ENCODE measurements around the gene TRAPPC4. TPM values are rescaled to one million over a fixed set of nuclear protein-coding genes. Genes with fewer than 3 reads are reported as not detected.

The TRAPPC4 gene
- total and polyA plus RNA-seq, 2 experiments from 2014 or later: 90.6 to 210 TPM

DNA sequence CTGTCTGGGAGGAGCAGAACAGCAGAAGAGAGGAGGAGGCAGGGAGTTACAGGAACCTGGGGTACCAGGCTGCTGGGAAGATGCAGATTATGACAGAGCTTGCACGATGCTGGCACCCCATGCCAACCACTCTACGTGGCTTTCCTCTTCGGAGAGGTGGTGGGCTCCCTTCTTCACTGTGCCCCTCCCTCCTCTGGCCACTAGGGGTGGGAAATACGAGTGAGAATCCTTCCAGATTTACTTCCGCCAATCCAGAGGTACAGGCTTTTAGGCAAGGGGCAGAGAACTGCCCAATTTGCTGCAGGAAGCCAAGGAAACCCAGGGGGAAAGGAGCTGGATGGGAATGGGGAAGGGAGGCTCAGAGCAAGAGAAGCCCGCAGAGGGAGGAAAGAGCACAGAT is 26.1 kb downstream of the TRAPPC4 start:
- Histone ChIP-seq H3K4me1 (ENCODE audit: insufficient read depth) (no peaks in the 10 kb centered on the region), H3K4me3 (no peak overlapping the region), H3K27me3 (replicated peaks; ENCODE audit: insufficient read depth) (no peaks in the 10 kb centered on the region), H3K9ac (no peak overlapping the region), H3K36me3 (ENCODE audit: low read depth) (peaks cover 16% of the 10 kb centered on the region), H3K4me2 (ENCODE audit: unreplicated experiment) (no peak overlapping the region), H3K79me2 (ENCODE audit: insufficient read depth) (no peaks in the 10 kb centered on the region), H3F3A (ENCODE audit: insufficient read depth) (peaks cover 25% of the 10 kb centered on the region; the same call in 1 of the 2 replicates), H2AFZ (no peak overlapping the region), H3K9me3 (ENCODE audit: low read depth) (no peaks in the 10 kb centered on the region), H4K20me1 (ENCODE audit: insufficient read depth) (no peaks in the 10 kb centered on the region), H3K9me2 (ENCODE audit: insufficient read depth) (no peaks in the 10 kb centered on the region), H3K27ac (no peak overlapping the region)
- DNase-seq: no peak
- 70 to 71% methylated on average over 5 to 6 of the region's 6 CpGs for whole genome bisulfite sequencing, 2 experiments (ENCODE audit: low coverage in 1 of 2, low lambda C conversion rate in 2 of 2, missing lambda C conversion rate in 2 of 2)
- in situ Hi-C loops (cut with MboI): no loop called here
- no peak for TF ChIP-seq EZH2 (IDR thresholded peaks at IDR 0.05; ENCODE audit: insufficient read depth, poor library complexity, severe bottlenecking)
- no peak for TF ChIP-seq EZH2phosphoT487 (IDR thresholded peaks at IDR 0.05; ENCODE audit: insufficient read depth, low read depth)

DNA sequence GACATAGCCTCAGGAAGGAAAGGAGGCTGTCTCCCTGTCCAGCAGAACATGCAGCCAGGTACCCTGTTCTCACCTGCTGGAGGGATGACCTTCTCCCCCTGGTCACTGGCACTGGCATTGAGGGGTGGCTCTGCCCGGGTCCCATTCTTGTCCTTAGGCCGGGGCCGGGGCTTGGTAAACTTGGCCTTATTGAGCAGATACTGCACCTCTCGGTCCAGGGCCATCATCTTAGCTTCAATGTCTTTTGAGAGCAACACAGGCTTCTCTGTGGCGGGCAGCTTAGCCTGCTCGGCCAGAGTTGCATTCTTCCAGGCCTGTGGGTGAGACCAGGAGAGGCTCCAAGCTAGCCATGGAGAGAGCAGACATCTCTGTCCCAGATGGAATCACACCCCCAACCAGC is 27.9 kb downstream of the TRAPPC4 start:
- no peaks in the 10 kb centered on the region for H4K20me1 ChIP-seq (ENCODE audit: insufficient read depth)
- no peaks in the 10 kb centered on the region for H3K9me2 ChIP-seq (ENCODE audit: insufficient read depth)
- no peak for TF ChIP-seq EZH2 (IDR thresholded peaks at IDR 0.05; ENCODE audit: insufficient read depth, poor library complexity, severe bottlenecking)
- TF ChIP-seq EZH2phosphoT487 (IDR thresholded peaks at IDR 0.05; ENCODE audit: insufficient read depth, low read depth): no peak
- no peak overlapping the region for H2AFZ ChIP-seq
- peaks cover 25% of the 10 kb centered on the region; the same call in 1 of the 2 replicates for H3F3A ChIP-seq (ENCODE audit: insufficient read depth)
- H3K4me3 ChIP-seq: no peak overlapping the region
- H3K9ac ChIP-seq: no peak overlapping the region
- DNase-seq: no peak
- H3K27me3 ChIP-seq (replicated peaks; ENCODE audit: insufficient read depth): no peaks in the 10 kb centered on the region
- in situ Hi-C loops (cut with MboI): no loop called here
- H3K36me3 ChIP-seq (ENCODE audit: low read depth): peaks cover 29% of the 10 kb centered on the region
- H3K27ac ChIP-seq: no peak overlapping the region
- 97 to 99% methylated on average over 6 of the region's 6 CpGs for WGBS, 2 experiments (ENCODE audit: low coverage in 1 of 2, low lambda C conversion rate in 2 of 2, missing lambda C conversion rate in 2 of 2)
- H3K4me2 ChIP-seq (ENCODE audit: unreplicated experiment): no peak overlapping the region
- H3K79me2 ChIP-seq (ENCODE audit: insufficient read depth): no peaks in the 10 kb centered on the region
- H3K9me3 ChIP-seq (ENCODE audit: low read depth): no peaks in the 10 kb centered on the region
- no peaks in the 10 kb centered on the region for H3K4me1 ChIP-seq (ENCODE audit: insufficient read depth)

DNA sequence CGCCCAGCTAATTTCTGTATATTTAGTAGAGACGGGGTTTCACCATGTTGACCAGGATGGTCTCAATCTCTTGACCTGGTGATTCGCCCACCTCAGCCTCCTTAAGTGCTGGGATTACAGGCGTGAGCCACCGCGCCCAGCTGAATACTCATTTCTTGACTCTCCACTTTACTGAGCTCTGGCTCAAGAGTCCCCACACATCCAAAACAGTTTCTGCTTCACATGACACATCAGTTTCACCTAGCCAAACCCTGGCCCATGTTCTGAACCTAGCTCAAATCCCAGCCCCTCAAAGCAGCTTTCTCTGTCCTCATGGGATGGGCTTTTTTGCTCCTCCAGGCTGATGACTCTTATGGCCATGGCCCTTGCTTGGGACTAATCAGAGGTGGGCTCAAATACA is 28.6 kb downstream of the TRAPPC4 start:
- Histone ChIP-seq H3K4me3 (no peak overlapping the region), H3F3A (ENCODE audit: insufficient read depth) (peaks cover 21% of the 10 kb centered on the region; the same call in 1 of the 2 replicates), H3K27me3 (replicated peaks; ENCODE audit: insufficient read depth) (no peaks in the 10 kb centered on the region), H3K27ac (no peak overlapping the region), H3K4me1 (ENCODE audit: insufficient read depth) (no peaks in the 10 kb centered on the region), H3K4me2 (ENCODE audit: unreplicated experiment) (no peak overlapping the region), H3K9ac (no peak overlapping the region), H3K36me3 (ENCODE audit: low read depth) (peaks cover 29% of the 10 kb centered on the region), H3K79me2 (ENCODE audit: insufficient read depth) (no peaks in the 10 kb centered on the region), H4K20me1 (ENCODE audit: insufficient read depth) (no peaks in the 10 kb centered on the region), H2AFZ (no peak overlapping the region), H3K9me3 (ENCODE audit: low read depth) (no peaks in the 10 kb centered on the region), H3K9me2 (ENCODE audit: insufficient read depth) (no peaks in the 10 kb centered on the region)
- WGBS, 2 experiments (ENCODE audit: low coverage in 1 of 2, low lambda C conversion rate in 2 of 2, missing lambda C conversion rate in 2 of 2): 95 to 98% methylated on average over 6 of the region's 6 CpGs
- no peak for DNase-seq
- TF ChIP-seq EZH2phosphoT487 (IDR thresholded peaks at IDR 0.05; ENCODE audit: insufficient read depth, low read depth) (no peak), EZH2 (IDR thresholded peaks at IDR 0.05; ENCODE audit: insufficient read depth, poor library complexity, severe bottlenecking) (no peak)
- in situ Hi-C loops (cut with MboI): no loop called here

DNA sequence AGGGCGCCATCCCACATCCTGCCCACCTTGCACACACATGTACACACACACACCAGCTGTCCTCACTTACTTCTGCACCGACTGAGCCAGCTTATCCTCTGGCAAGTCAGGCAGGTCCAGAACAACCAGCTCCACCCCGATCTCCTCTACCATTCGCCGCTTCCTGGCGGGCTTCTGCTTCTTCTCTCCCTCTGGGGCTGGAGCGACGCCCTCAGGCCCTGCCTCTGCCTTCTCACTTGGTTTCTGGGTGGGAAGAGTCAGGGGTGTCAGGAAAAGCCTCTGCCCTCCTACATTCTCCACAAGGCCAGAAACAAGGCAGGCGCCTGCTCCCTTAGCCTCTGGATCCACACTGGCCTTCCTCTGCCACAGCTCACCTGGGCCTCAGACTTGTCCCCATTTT is 30.1 kb downstream of the TRAPPC4 start:
- in situ Hi-C loops (cut with MboI): no loop called here
- H3K79me2 ChIP-seq (ENCODE audit: insufficient read depth): peaks cover 7% of the 10 kb centered on the region
- no peaks in the 10 kb centered on the region for H3K9me3 ChIP-seq (ENCODE audit: low read depth)
- no peaks in the 10 kb centered on the region for H3K27me3 ChIP-seq (replicated peaks; ENCODE audit: insufficient read depth)
- H3K9ac ChIP-seq: no peak overlapping the region
- H3K36me3 ChIP-seq (ENCODE audit: low read depth): peaks cover 38% of the 10 kb centered on the region
- H4K20me1 ChIP-seq (ENCODE audit: insufficient read depth): no peaks in the 10 kb centered on the region
- DNase-seq: no peak
- no peak overlapping the region for H3K27ac ChIP-seq
- peaks cover 11% of the 10 kb centered on the region; the same call in 1 of the 2 replicates for H3F3A ChIP-seq (ENCODE audit: insufficient read depth)
- no peak overlapping the region for H3K4me3 ChIP-seq
- no peaks in the 10 kb centered on the region for H3K9me2 ChIP-seq (ENCODE audit: insufficient read depth)
- no peak overlapping the region for H3K4me2 ChIP-seq (ENCODE audit: unreplicated experiment)
- TF ChIP-seq EZH2 (IDR thresholded peaks at IDR 0.05; ENCODE audit: insufficient read depth, poor library complexity, severe bottlenecking) (no peak), EZH2phosphoT487 (IDR thresholded peaks at IDR 0.05; ENCODE audit: insufficient read depth, low read depth) (no peak)
- H3K4me1 ChIP-seq (ENCODE audit: insufficient read depth): no peaks in the 10 kb centered on the region
- no peak overlapping the region for H2AFZ ChIP-seq
- WGBS, 2 experiments (ENCODE audit: low coverage in 1 of 2, low lambda C conversion rate in 2 of 2, missing lambda C conversion rate in 2 of 2): 87 to 90% methylated on average over 9 of the region's 9 CpGs

DNA sequence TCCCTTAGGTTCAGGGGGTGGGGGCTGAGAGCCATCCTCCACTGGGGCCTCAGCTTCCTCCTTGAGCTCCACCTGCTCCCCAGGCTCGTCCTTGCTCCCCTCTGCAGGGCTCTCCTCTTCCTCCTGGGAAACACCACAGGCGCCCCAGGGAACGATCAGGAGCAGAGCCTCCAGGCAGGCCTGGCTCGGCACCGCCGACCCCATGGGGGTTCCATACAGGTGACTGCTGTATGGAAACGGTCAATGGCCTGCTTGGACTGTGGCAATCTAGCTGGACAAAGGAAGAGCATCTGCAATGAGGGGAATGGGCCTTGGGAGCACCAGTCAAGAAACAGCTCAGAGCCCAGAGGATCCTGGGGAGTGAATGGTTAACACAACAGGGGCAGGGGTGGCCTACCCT is 30.5 kb downstream of the TRAPPC4 start:
- Histone ChIP-seq H4K20me1 (ENCODE audit: insufficient read depth) (no peaks in the 10 kb centered on the region), H3K27me3 (replicated peaks; ENCODE audit: insufficient read depth) (no peaks in the 10 kb centered on the region), H3K9me2 (ENCODE audit: insufficient read depth) (no peaks in the 10 kb centered on the region), H3K79me2 (ENCODE audit: insufficient read depth) (peaks cover 11% of the 10 kb centered on the region), H3K4me3 (no peak overlapping the region), H3K4me2 (ENCODE audit: unreplicated experiment) (no peak overlapping the region), H3K27ac (no peak overlapping the region), H3K9ac (no peak overlapping the region), H3K36me3 (ENCODE audit: low read depth) (peaks cover 41% of the 10 kb centered on the region), H2AFZ (no peak overlapping the region), H3F3A (ENCODE audit: insufficient read depth) (peaks cover 6% of the 10 kb centered on the region; the same call in 1 of the 2 replicates), H3K4me1 (ENCODE audit: insufficient read depth) (no peaks in the 10 kb centered on the region), H3K9me3 (ENCODE audit: low read depth) (no peaks in the 10 kb centered on the region)
- 98% methylated on average over 7 of the region's 7 CpGs for WGBS, 2 experiments (ENCODE audit: low coverage in 1 of 2, low lambda C conversion rate in 2 of 2, missing lambda C conversion rate in 2 of 2)
- in situ Hi-C loops (cut with MboI): no loop called here
- TF ChIP-seq EZH2 (IDR thresholded peaks at IDR 0.05; ENCODE audit: insufficient read depth, poor library complexity, severe bottlenecking) (no peak), EZH2phosphoT487 (IDR thresholded peaks at IDR 0.05; ENCODE audit: insufficient read depth, low read depth) (no peak)
- DNase-seq: no peak
